Activated B cell treated with CpG ODN at 0.5 μM for 24 hours (primary cell): ENCODE measurements around the gene NPTN. TPM values are rescaled to one million over a fixed set of nuclear protein-coding genes. Genes with fewer than 3 reads are reported as not detected.

Source experiments
- ATAC-seq: fragments of 200-7000 bp; cut with Tn5 transposase; one replicate; pipeline ENCODE4 v1.10.0; 2021; ENCODE audit warnings: low read depth, mild to moderate bottlenecking, moderate library complexity
- CTCF ChIA-PET: fragments of 350-600 bp; sonication (Branson Sonifier 250); formaldehyde crosslinking; loops from one replicate; lab custom pipeline; 2021; ENCODE audit warnings: antibody characterized with exemption; lab: Charles Lee
- POLR2A ChIA-PET: fragments of 350-600 bp; sonication (Branson Sonifier 250); formaldehyde crosslinking; loops from one replicate; lab custom pipeline; 2021; ENCODE audit warnings: antibody characterized with exemption; lab: Charles Lee
- DNase-seq: peaks from one replicate; pipeline ENCODE4 v3.0.0; 2022
- H3K27ac Mint-ChIP-seq: one replicate; pipeline ENCODE4 v1.8.0; 2020; ENCODE audit warnings: mixed read lengths
- H3K27me3 Mint-ChIP-seq: one replicate; pipeline ENCODE4 v1.8.0; 2021; ENCODE audit warnings: mixed read lengths
- H3K36me3 Mint-ChIP-seq: one replicate; pipeline ENCODE4 v1.8.0; 2021; ENCODE audit warnings: low read depth, mixed read lengths
- H3K4me1 Mint-ChIP-seq: one replicate; pipeline ENCODE4 v1.8.0; 2021; ENCODE audit warnings: mixed read lengths
- H3K4me3 Mint-ChIP-seq: one replicate; pipeline ENCODE4 v1.8.0; 2020; ENCODE audit warnings: mild to moderate bottlenecking, mixed read lengths
- H3K9me3 Mint-ChIP-seq: one replicate; pipeline ENCODE4 v1.8.0; 2020; ENCODE audit warnings: mixed read lengths
- CTCF ChIP-seq: fragments of 200-600 bp; IDR thresholded peaks from one replicate; pipeline ENCODE4 v1.8.0; 2022; ENCODE audit warnings: antibody characterized with exemption, mild to moderate bottlenecking
- intact Hi-C: fragments of 100-400 bp; cut with micrococcal nuclease; formaldehyde crosslinking; loops from one replicate; pipeline ENCODE4 v1.15.1; 2024
- total RNA-seq: library from RNA; stranded (reverse); gene quantifications from 2 replicates; pipeline ENCODE4 v1.2.3, GENCODE V29; 2022

The NPTN gene
- 36.1 and 39.0 TPM in 2 replicates for total RNA-seq

GRCh38 chr15:73633111-73633990 lies at the start of gene NPTN:
Gene NPTN, minus strand, starts transcription at chr15:73633389. Its CDS starts 174 bp downstream, at chr15:73633215.
- peak; percentile 90 for ATAC-seq
- POLR2A ChIA-PET, result interaction anchor here (1.3 kb wide), 1 partner anchor 314 kb away, joined by 5 read pairs; no protein-coding TSS in a partner anchor
- intact Hi-C loops, result loop anchor here (1.0 to 10.0 kb wide), 6 partner anchors 291 to 1821 kb away; partner anchors contain the start of genes ADPGK, CLK3, LOXL1 and NEO1
- no peaks in the 10 kb centered on the region for H3K36me3 Mint-ChIP-seq
- TF ChIP-seq CTCF, result no peak
- DNase-seq, result peak; percentile 96
- peaks cover 53% of the 10 kb centered on the region for H3K4me1 Mint-ChIP-seq
- H3K9me3 Mint-ChIP-seq, result no peaks in the 10 kb centered on the region
- peaks cover under 1% of the 10 kb centered on the region for H3K27me3 Mint-ChIP-seq
- CTCF ChIA-PET, result interaction anchor here (1.0 to 1.9 kb wide), 3 partner anchors 9 to 73 kb away, joined by 3 to 6 read pairs (median 3); no protein-coding TSS in a partner anchor
- H3K4me3 Mint-ChIP-seq, result peak within 1 kb of the TSS; percentile 85
- H3K27ac Mint-ChIP-seq, result peak within 1 kb of the TSS; percentile 57

- Mint-ChIP-seq H3K27ac (no peak overlapping the region), H3K4me3 (no peak overlapping the region), H3K4me1 (peaks cover 12% of the 10 kb centered on the region), H3K36me3 (no peaks in the 10 kb centered on the region), H3K27me3 (peaks cover 53% of the 10 kb centered on the region), H3K9me3 (no peaks in the 10 kb centered on the region)
- intact Hi-C loops, result no loop called here
- TF ChIP-seq CTCF, result no peak
- ChIA-PET POLR2A (no interaction called here), CTCF (interaction anchor here (0.9 kb wide), 1 partner anchor 22 kb away, joined by 3 read pairs; no protein-coding TSS in a partner anchor)
- ATAC-seq, result no peak
- no peak for DNase-seq
These were observed 49.5 kb upstream of the NPTN start for GRCh38 chr15:73682600-73683090.

- no peak for ATAC-seq
- TF ChIP-seq CTCF, result no peak
- Mint-ChIP-seq H3K9me3 (no peaks in the 10 kb centered on the region), H3K27me3 (peaks cover 50% of the 10 kb centered on the region), H3K27ac (no peak overlapping the region), H3K4me1 (peaks cover 12% of the 10 kb centered on the region), H3K36me3 (no peaks in the 10 kb centered on the region), H3K4me3 (no peak overlapping the region)
- DNase-seq, result no peak
- POLR2A ChIA-PET, result no interaction called here
- intact Hi-C loops, result no loop called here
- CTCF ChIA-PET, result no interaction called here
These were observed 48.8 kb upstream of the NPTN start for GRCh38 chr15:73681856-73682599.

- no peak for ATAC-seq
- peaks cover 41% of the 10 kb centered on the region for H3K27me3 Mint-ChIP-seq
- intact Hi-C loops, result no loop called here
- no peak for TF ChIP-seq CTCF
- DNase-seq, result no peak
- H3K9me3 Mint-ChIP-seq, result no peaks in the 10 kb centered on the region
- H3K36me3 Mint-ChIP-seq, result no peaks in the 10 kb centered on the region
- POLR2A ChIA-PET, result no interaction called here
- no peak overlapping the region for H3K4me3 Mint-ChIP-seq
- CTCF ChIA-PET, result no interaction called here
- H3K27ac Mint-ChIP-seq, result no peak overlapping the region
- peaks cover 12% of the 10 kb centered on the region for H3K4me1 Mint-ChIP-seq
These were observed 47.9 kb upstream of the NPTN start for GRCh38 chr15:73681063-73681462.

GRCh38 chr15:73680549-73680948 lies 47.4 kb upstream of the NPTN start:
- H3K36me3 Mint-ChIP-seq, result no peaks in the 10 kb centered on the region
- peaks cover 36% of the 10 kb centered on the region for H3K27me3 Mint-ChIP-seq
- H3K4me3 Mint-ChIP-seq, result no peak overlapping the region
- TF ChIP-seq CTCF, result no peak
- CTCF ChIA-PET, result no interaction called here
- POLR2A ChIA-PET, result no interaction called here
- peaks cover 12% of the 10 kb centered on the region for H3K4me1 Mint-ChIP-seq
- DNase-seq, result no peak
- ATAC-seq, result no peak
- H3K27ac Mint-ChIP-seq, result no peak overlapping the region
- intact Hi-C loops, result no loop called here
- no peaks in the 10 kb centered on the region for H3K9me3 Mint-ChIP-seq
